HG03060 (cell line): ENCODE data around the gene TBX1.

Source experiments
- ATAC-seq: cut with Tn5 transposase; IDR thresholded peaks from one replicate; pipeline ENCODE4 v1.9.1; 2021; ENCODE audit warnings: low read depth, moderate number of reproducible peaks; ENCODE audit not compliant: unreplicated experiment

Gene TBX1

GRCh38 chr22:19737846-19738663 lies 22.5 kb upstream of the TBX1 start:
- ATAC-seq = no peak

- no peak for ATAC-seq
Observed at GRCh38 chr22:19738664-19739447, 21.7 kb upstream of the TBX1 start.

GRCh38 chr22:19739448-19739895 lies 21.1 kb upstream of the TBX1 start:
- no peak for ATAC-seq

GRCh38 chr22:19739911-19740449 lies 20.6 kb upstream of the TBX1 start:
- ATAC-seq = no peak

- ATAC-seq = no peak
Observed at GRCh38 chr22:19740586-19740985, 20.0 kb upstream of the TBX1 start.

- no peak for ATAC-seq
Observed at GRCh38 chr22:19741053-19741452, 19.5 kb upstream of the TBX1 start.

- no peak for ATAC-seq
Observed at GRCh38 chr22:19742160-19743066, 18.2 kb upstream of the TBX1 start.

- no peak for ATAC-seq
Observed at GRCh38 chr22:19743081-19743480, 17.5 kb upstream of the TBX1 start.

- ATAC-seq = no peak
Observed at GRCh38 chr22:19743651-19744050, 16.9 kb upstream of the TBX1 start.

- ATAC-seq = no peak
Observed at GRCh38 chr22:19744350-19745006, 16.1 kb upstream of the TBX1 start.

- no peak for ATAC-seq
Observed at GRCh38 chr22:19745155-19746101, 15.2 kb upstream of the TBX1 start.

- ATAC-seq = no peak
Observed at GRCh38 chr22:19746726-19747125, 13.9 kb upstream of the TBX1 start.

GRCh38 chr22:19747551-19747950 lies 13.0 kb upstream of the TBX1 start:
- ATAC-seq = no peak

- ATAC-seq = no peak
Observed at GRCh38 chr22:19748139-19748538, 12.4 kb upstream of the TBX1 start.

- no peak for ATAC-seq
Observed at GRCh38 chr22:19748991-19749664, 11.4 kb upstream of the TBX1 start.

- ATAC-seq = no peak
Observed at GRCh38 chr22:19749876-19750275, 10.7 kb upstream of the TBX1 start.

- ATAC-seq = no peak
Observed at GRCh38 chr22:19750507-19751490, 9.8 kb upstream of the TBX1 start.
